GM06990 (cell line): ENCODE data around the gene GEMIN5.

ENCODE experiments used
- DNase-seq: peaks from one replicate; pipeline ENCODE4 v3.0.0-alpha.2; 2011; ENCODE audit not compliant: insufficient read length; ENCODE audit errors: extremely low read depth
- H3K27me3 ChIP-seq: replicated peaks from 2 replicates; pipeline ENCODE4 v1.6.0; 2011; ENCODE audit warnings: low read length; ENCODE audit not compliant: control insufficient read depth, insufficient read depth
- H3K36me3 ChIP-seq: 2 replicates; pipeline ENCODE4 v1.5.1; 2011; ENCODE audit warnings: low read length; ENCODE audit not compliant: control insufficient read depth, insufficient read depth
- H3K4me3 ChIP-seq: replicated peaks from 2 replicates; pipeline ENCODE4 v1.5.1; 2011; ENCODE audit warnings: low read depth, mild to moderate bottlenecking, control low read depth, low read length
- TF ChIP-seq, protein P1 (sequence below): IDR thresholded peaks from 2 replicates; pipeline ENCODE4 v1.5.1; 2011; ENCODE audit warnings: low read length, control low read depth, mild to moderate bottlenecking, inconsistent platforms; ENCODE audit not compliant: insufficient read depth, poor library complexity, severe bottlenecking

Gene GEMIN5

DNA sequence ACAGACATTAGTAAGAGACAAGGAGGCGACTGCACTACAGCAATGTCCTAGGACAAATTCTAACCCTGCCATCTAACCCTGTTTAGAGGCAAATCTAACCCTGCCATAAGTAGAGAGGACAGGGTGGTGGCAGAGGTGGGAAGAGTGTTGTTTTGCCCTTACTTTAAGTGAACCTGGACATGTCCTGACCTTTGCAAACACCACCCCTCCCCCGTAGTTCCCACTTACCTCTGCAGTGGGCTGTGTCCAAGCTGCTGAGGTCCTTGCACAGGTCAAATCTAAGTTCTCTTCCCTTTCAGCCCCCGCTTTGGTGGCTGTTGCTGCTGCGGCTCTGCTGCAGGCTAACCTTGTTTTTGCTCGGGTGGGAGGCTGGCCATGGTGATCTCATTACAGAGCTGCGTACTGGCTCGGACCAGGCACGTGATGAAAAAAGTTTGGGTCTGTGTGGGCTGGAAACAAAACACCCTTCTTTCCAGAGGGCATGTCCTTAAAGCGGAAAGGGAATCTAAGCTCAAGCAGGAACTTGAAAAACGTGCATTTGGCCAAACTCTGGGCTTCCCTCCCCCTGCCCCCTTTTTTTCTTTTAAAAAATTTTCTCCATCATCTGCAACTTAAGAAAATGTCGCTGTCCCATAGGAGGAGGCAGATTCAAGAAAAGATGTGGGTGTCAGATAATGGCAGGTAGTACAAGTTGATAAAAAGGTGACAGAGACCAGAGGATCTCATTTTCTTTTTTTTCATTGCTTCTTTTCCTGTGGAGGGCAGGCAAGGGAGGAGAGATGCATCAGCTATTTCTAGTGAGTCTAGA is 87.6 kb downstream of the GEMIN5 start, which contains the start of gene FAXDC2:
TSS of gene FAXDC2 (minus strand) at position 349 of the 808 bp plus-strand sequence. CDS start 12,425 bp downstream, outside the sequence.
- H3K4me3 ChIP-seq, result no peak within 1 kb of the TSS
- no peaks in the 10 kb centered on the region for H3K36me3 ChIP-seq
- DNase-seq, result no peak
- H3K27me3 ChIP-seq, result no peaks in the 10 kb centered on the region
- TF ChIP-seq, protein P1, sequence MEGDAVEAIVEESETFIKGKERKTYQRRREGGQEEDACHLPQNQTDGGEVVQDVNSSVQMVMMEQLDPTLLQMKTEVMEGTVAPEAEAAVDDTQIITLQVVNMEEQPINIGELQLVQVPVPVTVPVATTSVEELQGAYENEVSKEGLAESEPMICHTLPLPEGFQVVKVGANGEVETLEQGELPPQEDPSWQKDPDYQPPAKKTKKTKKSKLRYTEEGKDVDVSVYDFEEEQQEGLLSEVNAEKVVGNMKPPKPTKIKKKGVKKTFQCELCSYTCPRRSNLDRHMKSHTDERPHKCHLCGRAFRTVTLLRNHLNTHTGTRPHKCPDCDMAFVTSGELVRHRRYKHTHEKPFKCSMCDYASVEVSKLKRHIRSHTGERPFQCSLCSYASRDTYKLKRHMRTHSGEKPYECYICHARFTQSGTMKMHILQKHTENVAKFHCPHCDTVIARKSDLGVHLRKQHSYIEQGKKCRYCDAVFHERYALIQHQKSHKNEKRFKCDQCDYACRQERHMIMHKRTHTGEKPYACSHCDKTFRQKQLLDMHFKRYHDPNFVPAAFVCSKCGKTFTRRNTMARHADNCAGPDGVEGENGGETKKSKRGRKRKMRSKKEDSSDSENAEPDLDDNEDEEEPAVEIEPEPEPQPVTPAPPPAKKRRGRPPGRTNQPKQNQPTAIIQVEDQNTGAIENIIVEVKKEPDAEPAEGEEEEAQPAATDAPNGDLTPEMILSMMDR, result no peak

- TF ChIP-seq, protein P1, result no peak
- H3K36me3 ChIP-seq, result no peaks in the 10 kb centered on the region
- H3K27me3 ChIP-seq, result no peaks in the 10 kb centered on the region
- H3K4me3 ChIP-seq, result no peak overlapping the region
- no peak for DNase-seq
These were observed 88.2 kb downstream of the GEMIN5 start for GRCh38 chr5:154849791-154850201.

- TF ChIP-seq, protein P1, result no peak
- H3K27me3 ChIP-seq, result no peaks in the 10 kb centered on the region
- no peak overlapping the region for H3K4me3 ChIP-seq
These were observed 88.7 kb downstream of the GEMIN5 start for GRCh38 chr5:154849264-154849785.

DNA sequence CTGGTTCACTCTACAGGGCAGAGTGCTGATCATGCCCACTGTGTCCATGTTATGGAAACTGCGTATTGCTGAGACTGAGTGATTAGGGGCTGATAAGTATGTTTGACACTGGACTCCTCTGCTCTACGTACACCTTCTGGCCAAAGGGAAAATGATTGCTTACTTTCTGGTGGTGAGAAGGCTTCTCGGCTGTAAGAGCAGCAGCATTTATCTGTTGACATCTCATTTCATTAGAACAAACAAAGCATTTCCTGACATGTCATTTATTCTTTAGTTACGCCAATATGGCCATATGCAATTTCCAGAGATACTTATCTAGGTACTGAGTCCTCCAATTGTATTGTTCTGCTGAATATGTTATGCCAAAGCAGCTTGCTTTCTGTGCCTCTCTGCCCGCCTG is 93.2 kb downstream of the GEMIN5 start:
- H3K4me3 ChIP-seq, result no peak overlapping the region
- DNase-seq, result no peak
- TF ChIP-seq, protein P1, result no peak
- no peaks in the 10 kb centered on the region for H3K36me3 ChIP-seq
- H3K27me3 ChIP-seq, result no peaks in the 10 kb centered on the region

More at GRCh38 chr5:154849264-154849785, 88.7 kb downstream of the GEMIN5 start:
- DNase-seq, result no peak
- H3K36me3 ChIP-seq, result no peaks in the 10 kb centered on the region

- no peak for DNase-seq
- H3K4me3 ChIP-seq, result no peak overlapping the region
- TF ChIP-seq, protein P1, result no peak
- H3K27me3 ChIP-seq, result no peaks in the 10 kb centered on the region
- no peaks in the 10 kb centered on the region for H3K36me3 ChIP-seq
These were observed 95.1 kb downstream of the GEMIN5 start for GRCh38 chr5:154842689-154843530.
